ENCODE measurements around the gene HIRA. TPM values are rescaled to one million over a fixed set of nuclear protein-coding genes. Genes with fewer than 3 reads are reported as not detected.
"Not testable (repeated sequence)": the region's sequence is repeated elsewhere in the genome, so short reads cannot be mapped to it uniquely, and the experiment has no call there.

Gene HIRA
- total and polyA plus RNA-seq, 2 of the 8 experiments (the other 6 are each of a cell fraction or from before 2014, with no cell fraction given), result 34.9 to 67.2 TPM

GRCh38 chr22:19323420-19323819 is 108.1 kb downstream of the HIRA start:
- H3K23ac ChIP-seq (ENCODE audit: insufficient read length); H3K79me1 ChIP-seq (ENCODE audit: low read depth, low read length); POLR2A ChIA-PET (ENCODE audit: partially characterized antibody); H3K4me2 ChIP-seq (ENCODE audit: insufficient read depth in 1 of 2, low read depth in 2 of 2, low read length in 2 of 2); H3K56ac ChIP-seq (replicated peaks; ENCODE audit: insufficient read length, low read depth, low read length); H3K14ac ChIP-seq (ENCODE audit: insufficient read length); H3K23me2 ChIP-seq (ENCODE audit: low read depth, low read length); H2AK5ac ChIP-seq (ENCODE audit: low read depth, low read length); H3K9ac ChIP-seq (replicated peaks in 1 of 4; ENCODE audit: extremely low read depth in 1 of 4, low read depth in 3 of 4, low read length in 3 of 4); H3K4me3 ChIP-seq (ENCODE audit: extremely low read depth in 1 of 4, insufficient read depth in 2 of 4, low read depth in 3 of 4, low read length in 4 of 4); DNase-seq (ENCODE audit: low read depth in 1 of 2, low spot score in 2 of 2); H4K5ac ChIP-seq (ENCODE audit: insufficient read length, low read depth, low read length); H2BK15ac ChIP-seq (ENCODE audit: low read length); H4K8ac ChIP-seq (ENCODE audit: extremely low read depth, insufficient read depth, low read length); H3K4ac ChIP-seq (replicated peaks; ENCODE audit: insufficient read length, low read depth, low read length); H3K27me3 ChIP-seq (replicated peaks in 1 of 4; ENCODE audit: control insufficient read depth in 3 of 4, extremely low read depth in 1 of 4, insufficient read depth in 3 of 4, low read length in 3 of 4); H2BK12ac ChIP-seq (ENCODE audit: low read depth, low read length); H2BK120ac ChIP-seq (replicated peaks; ENCODE audit: low read depth, low read length); H3K9me3 ChIP-seq (ENCODE audit: insufficient read depth in 2 of 2, low read depth in 1 of 2, low read length in 1 of 2); H3K79me2 ChIP-seq (ENCODE audit: control insufficient read depth in 1 of 2, insufficient read depth in 2 of 2, low read length in 2 of 2); H3K4me1 ChIP-seq (replicated peaks in 1 of 4; ENCODE audit: control insufficient read depth in 3 of 4, insufficient read depth in 4 of 4, low read length in 3 of 4); H3K18ac ChIP-seq (ENCODE audit: extremely low read depth, low read length); FAIRE-seq; H2AFZ ChIP-seq (ENCODE audit: low read length); H3K27ac ChIP-seq (ENCODE audit: low read depth, low read length); H2BK20ac ChIP-seq (ENCODE audit: low read length); H2BK5ac ChIP-seq (ENCODE audit: low read depth, low read length); H3K36me3 ChIP-seq (ENCODE audit: control insufficient read depth in 2 of 4, insufficient read depth in 4 of 4, low read length in 3 of 4); H4K20me1 ChIP-seq (replicated peaks in 1 of 2; ENCODE audit: control insufficient read depth in 1 of 2, insufficient read depth in 2 of 2, low read length in 2 of 2); H4K91ac ChIP-seq (replicated peaks; ENCODE audit: insufficient read length, low read length): not testable (repeated sequence)
- CTCF ChIA-PET (ENCODE audit: partially characterized antibody), result interaction anchor here (1.2 kb wide), 1 partner anchor 23 kb away, joined by 3 read pairs; no protein-coding TSS in a partner anchor
- 80% methylated on average over 6 of the region's 6 CpGs; no CpG with 5 or more reads in 1 of the 2 experiments for WGBS, 2 experiments (ENCODE audit: extremely low coverage in 1 of 2, insufficient coverage in 1 of 2, insufficient read length in 1 of 2, insufficient replicate concordance in 2 of 2, low coverage in 1 of 2, low lambda C conversion rate in 2 of 2, missing lambda C conversion rate in 1 of 2)
